ENCODE measurements around the gene KCNH2.

DNA sequence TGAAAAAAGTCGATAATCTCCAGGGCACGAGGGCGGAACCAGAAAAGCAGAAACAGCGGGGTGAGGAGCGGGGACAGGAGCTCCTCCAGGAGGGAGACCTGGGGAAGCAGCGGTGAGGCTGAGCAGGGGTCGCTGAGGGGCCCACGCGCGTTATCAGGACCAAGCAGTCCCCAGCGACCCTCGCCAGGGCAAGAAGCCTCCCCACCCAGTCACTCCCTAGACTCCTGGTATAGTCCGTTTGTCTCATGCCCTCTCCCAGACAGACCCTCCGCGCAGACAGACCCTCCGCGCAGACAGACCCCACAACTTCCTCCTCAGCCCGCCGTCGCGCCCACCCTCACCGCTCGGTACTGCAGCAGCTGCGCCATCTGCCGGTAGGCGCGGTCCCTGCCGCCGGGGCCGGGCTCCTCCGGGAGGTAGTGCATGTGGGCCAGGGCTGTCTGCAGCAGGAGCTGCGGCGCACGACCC lies 39.9 kb upstream of the KCNH2 start:
- TF ChIP-seq, protein P1, sequence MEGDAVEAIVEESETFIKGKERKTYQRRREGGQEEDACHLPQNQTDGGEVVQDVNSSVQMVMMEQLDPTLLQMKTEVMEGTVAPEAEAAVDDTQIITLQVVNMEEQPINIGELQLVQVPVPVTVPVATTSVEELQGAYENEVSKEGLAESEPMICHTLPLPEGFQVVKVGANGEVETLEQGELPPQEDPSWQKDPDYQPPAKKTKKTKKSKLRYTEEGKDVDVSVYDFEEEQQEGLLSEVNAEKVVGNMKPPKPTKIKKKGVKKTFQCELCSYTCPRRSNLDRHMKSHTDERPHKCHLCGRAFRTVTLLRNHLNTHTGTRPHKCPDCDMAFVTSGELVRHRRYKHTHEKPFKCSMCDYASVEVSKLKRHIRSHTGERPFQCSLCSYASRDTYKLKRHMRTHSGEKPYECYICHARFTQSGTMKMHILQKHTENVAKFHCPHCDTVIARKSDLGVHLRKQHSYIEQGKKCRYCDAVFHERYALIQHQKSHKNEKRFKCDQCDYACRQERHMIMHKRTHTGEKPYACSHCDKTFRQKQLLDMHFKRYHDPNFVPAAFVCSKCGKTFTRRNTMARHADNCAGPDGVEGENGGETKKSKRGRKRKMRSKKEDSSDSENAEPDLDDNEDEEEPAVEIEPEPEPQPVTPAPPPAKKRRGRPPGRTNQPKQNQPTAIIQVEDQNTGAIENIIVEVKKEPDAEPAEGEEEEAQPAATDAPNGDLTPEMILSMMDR (IDR thresholded peaks at IDR 0.05): peak; percentile 61 to 90 (median 70)
- TF ChIP-seq POLR2A (IDR thresholded peaks at IDR 0.05): no peak

All from thyroid gland (tissue), 4 donors.